ENCODE results near the gene ZNF41.

ZNF41 gene

GRCh38 chrX:47489507-47490275, 6.7 kb upstream of the ZNF41 start:
- no peak for DNase-seq

GRCh38 chrX:47484885-47485284, 1.9 kb upstream of the ZNF41 start:
- DNase-seq, result no peak

DNA sequence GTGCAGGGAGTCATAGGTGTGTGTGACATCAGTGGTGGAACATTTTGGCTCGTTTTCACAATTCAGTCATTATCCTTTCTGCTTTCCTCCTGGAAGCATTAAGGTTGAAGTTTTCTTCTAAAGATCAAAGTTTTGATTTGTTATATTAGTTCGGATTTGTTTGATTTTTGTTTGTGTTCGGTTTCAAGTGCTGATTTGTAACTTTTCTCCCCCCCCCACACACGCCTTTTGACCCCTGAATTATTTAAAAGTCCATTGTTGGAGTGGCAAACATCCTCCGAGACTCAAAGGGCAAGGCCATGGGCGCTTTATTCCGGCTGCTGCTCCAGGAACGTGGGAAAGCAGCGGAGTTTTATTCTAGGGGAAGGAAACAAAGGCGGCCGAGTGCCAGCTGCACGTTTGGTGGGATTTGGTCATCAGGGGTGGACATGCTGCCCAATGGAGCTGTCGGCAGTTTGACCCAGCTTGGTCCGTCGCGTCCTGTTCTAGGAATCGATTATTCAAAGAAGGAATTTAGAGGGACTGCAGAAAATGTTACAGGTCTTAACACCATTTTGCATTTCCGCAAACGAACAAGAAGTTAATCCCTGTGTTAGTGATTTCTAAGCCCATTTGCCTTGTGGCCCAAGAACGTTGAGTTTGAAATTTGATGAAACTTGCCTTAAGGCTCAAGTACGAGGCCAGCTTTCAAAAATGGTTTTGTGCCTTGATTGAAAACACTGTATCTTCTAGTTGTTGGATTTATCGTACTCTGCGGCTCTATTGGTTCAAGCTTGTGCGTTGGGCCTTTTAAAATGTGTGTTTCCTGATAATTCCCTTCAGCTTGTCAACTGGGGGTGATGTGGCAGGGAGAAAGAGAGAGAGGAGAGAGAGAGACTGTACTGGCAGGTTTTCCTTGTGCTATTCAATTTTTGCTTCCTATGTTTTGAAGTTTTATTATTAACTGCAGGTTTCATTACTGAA, 565 bp upstream of the ZNF41 start:
- no peak for DNase-seq

DNA sequence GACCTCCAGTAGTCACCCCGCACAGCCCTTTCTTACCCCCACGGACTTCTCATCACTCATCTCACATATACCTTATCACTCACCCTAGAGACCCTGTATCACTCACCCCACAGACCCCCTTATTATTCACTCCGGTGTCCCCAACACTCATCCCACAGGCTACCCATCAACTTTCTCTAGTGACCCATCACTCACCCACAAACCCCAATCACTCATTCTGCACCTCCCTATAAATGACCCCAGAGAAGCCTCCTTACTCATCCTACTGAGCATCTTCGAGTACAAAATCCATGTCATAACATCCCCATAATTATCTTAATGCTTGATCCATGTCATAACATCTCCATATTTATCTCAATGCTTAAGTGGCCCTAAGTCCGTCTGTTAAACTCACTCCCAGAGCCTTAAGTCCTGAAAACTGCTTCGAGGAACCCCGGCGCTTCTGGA, 934 bp downstream of the ZNF41 start:
- no peak for DNase-seq

DNA sequence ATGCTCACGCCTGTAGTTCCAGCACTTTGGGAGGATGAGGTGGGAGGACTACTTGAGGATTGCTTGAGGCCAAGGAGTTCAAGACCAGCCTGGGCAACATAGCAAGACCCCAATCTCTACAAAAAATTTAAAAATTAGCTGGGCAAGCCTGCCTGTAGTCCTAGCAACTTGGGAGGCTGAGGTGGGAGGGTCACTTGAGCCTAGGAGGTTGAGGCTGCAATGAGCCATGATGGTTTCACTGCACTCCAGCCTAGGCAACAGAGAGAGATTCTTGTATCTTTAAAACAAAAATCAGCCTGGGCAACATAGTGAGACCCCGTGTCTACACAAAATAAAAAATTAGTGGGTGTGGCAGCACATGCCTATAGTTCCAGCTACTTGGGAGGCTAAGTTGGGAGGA, 1.9 kb downstream of the ZNF41 start:
- DNase-seq, result no peak

- DNase-seq, result no peak
Observed at GRCh38 chrX:47480576-47480975, 2.4 kb downstream of the ZNF41 start.

GRCh38 chrX:47475476-47475875, 7.5 kb downstream of the ZNF41 start:
- no peak for DNase-seq

DNA sequence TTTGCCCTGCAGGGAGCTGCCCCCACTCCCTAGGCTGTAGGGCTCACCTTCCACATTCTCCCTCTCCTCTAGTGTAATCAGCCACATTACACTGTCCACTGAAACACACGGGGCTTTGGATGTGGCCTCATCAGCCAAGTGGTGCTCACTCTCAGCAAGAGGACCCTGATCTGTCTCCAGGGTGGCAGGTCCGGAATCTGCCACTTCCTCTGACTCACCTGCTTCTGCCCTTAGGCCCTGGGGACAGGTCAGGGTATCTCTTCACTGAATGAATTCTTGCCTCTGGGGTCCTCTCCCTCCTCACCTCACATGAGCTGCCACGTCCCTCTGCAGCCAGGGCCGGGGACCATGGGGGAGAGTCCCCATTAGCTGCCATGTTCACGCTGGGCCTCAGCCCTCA, 15.9 kb downstream of the ZNF41 start:
- DNase-seq, result no peak

DNA sequence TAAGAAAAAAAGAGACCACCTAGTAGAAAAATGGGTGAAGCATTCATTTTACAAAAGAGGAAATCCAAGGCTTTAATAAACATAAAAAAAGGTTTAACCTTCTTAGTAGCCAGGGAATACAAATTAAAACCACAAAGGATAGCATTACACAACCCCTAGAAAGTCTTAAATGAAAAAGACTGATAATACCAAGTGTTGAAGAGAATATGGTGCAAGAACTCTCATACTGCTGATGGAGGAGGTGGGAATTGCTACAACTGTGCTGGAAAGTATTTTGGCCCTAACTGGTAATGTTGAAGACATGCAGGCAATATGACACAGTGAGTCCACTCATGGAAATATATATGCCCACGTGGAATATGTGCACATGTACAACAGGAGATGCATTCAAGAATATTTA, 22.5 kb downstream of the ZNF41 start:
- DNase-seq, result no peak

DNA sequence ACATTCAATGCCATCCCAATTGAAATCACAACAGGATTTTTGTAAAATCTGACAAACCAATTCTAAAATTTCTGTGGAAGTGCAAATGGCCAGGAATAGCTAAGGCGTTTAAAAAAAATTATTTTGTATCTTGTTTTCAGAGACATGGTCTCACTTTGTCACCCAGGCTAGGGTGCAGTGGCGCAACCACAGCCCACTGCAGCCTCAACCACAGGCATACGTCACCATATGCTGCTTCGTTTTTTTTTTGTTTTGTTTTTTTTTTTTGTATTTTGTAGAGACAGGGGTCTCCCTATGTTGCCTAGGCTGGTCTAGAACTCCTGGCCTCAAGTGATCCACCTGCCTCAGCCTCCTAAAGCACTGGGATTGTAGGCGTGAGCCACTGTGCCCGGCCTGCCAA, 24.5 kb downstream of the ZNF41 start:
- no peak for DNase-seq

DNA sequence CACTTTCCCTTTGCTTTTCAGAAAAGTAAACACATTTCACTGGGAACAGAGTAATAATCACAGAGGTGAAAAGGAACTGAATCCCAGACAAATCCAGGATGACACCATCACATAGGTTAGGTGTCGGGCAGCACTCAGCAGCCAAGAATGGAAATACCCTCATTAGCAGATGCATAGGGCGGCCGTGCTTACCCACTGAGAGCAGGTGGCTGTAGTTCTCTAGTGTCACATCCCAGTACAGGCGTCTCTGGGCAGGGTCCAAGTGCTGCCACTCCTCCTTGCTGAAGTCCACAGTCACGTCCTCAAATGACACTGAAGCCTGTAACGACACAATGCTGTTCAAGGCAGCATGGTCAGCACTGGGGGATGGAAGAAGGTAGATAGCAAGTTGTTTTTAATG, 26.9 kb downstream of the ZNF41 start:
- no peak for DNase-seq

DNA sequence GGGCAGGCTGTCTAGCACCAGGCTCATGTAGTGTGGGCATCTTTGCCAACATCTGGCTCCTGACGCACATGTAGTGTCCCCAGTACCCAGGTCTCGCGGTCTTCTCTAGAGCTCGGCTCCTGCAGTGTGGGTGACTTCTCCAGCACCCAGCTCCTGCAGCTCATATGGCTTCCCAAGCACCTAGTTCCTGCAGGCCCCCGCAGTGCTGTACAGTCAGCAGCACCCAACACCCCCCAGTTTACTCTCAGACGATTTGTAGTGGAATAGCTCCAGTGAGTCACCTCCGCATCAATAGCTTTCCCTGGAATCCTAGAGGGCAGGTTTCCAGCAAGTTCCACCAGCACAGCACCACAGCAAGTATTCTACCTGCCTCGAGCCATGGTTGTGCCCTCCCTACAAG, 30.9 kb downstream of the ZNF41 start:
- no peak for DNase-seq

DNA sequence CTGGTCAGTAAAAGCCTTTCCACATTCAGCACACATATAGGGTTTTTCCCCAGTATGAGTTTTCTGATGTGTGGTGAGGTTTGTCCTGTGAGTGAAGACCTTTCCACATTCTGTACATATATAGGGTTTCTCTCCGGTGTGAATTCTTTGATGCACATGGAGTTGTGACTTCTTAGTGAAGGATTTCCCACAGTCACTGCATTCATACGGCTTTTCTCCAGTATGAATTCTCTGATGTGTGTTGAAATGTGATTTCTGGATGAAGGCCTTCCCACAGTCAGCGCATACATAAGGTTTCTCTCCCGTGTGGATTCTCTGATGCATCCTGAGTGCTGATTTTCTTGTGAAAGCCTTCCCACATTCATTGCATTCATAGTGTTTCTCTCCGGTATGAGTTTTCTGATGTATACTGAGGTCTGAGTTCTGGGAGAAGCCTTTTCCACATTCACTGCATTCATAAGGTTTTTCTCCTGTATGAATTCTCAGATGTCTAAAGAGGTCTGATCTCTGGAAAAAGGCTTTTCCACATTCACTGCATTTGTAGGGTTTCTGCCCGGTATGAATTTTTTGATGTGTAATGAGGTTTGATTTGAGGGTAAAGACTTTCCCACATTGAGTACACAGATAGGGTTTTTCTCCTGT, 34.7 kb downstream of the ZNF41 start:
- no peak for DNase-seq

- DNase-seq, result no peak
Observed at GRCh38 chrX:47447607-47448006, 35.4 kb downstream of the ZNF41 start.

DNA sequence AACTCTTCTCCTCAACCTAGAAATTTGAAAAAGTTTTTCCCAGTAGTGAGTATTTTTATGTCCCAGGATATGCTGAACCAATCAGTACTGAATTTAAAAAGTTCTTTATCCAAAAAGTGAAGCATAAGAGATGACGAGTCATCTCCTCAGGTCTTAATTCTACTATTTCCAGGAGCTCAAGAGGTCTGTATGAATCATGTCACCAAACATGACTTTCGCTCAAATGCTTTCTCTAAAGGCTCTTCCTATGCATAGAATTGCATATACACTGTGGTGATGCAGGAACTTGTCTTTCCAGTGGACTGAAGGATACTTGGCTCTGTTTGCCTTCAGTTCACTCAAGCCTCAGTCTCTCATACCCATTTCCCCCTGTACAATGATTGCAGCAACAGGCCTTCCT, 36.1 kb downstream of the ZNF41 start:
- DNase-seq, result no peak

GRCh38 chrX:47446431-47446830, 36.6 kb downstream of the ZNF41 start:
- DNase-seq, result no peak

DNA sequence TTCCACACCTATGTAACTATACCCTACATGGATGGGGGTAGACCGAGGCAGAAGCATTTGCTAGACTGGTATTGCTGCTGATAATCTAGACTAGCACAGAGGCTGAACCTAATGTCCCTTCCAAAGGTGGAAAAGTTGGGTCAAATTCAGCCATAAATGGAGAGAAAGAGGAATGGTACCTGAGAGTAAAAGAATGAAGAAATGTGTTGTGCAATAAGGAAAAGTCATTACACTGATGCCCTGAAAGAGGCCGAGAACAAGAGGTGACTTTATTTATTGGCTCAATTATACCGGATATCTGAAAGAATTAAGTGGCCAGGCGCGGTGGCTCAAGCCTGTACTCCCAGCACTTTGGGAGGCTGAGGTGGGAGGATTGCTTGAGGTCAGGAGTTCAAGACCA, 52.1 kb downstream of the ZNF41 start:
- no peak for DNase-seq

GRCh38 chrX:47422444-47422843, 60.6 kb downstream of the ZNF41 start:
- DNase-seq, result no peak

GRCh38 chrX:47420962-47421361, 62.1 kb downstream of the ZNF41 start:
- DNase-seq, result no peak

GRCh38 chrX:47420265-47420664, 62.8 kb downstream of the ZNF41 start:
- no peak for DNase-seq

- no peak for DNase-seq
Observed at GRCh38 chrX:47413179-47413594, 69.8 kb downstream of the ZNF41 start.

Data from SIG-M5 (cell line).